NCI-H2029 treated with DMSO at 0.1 percent for 48 hours (cell line): ENCODE data around the gene SEC16B.

ENCODE experiments used
- DNase-seq: peaks from one replicate; lab custom pipeline; 2025; lab: John Stamatoyannopoulos, UW

SEC16B gene

GRCh38 chr1:177976596-177976995, 6.7 kb upstream of the SEC16B start:
- no peak for DNase-seq

- DNase-seq = no peak
Measured at GRCh38 chr1:177975588-177976495, 6.0 kb upstream of the SEC16B start.

DNA sequence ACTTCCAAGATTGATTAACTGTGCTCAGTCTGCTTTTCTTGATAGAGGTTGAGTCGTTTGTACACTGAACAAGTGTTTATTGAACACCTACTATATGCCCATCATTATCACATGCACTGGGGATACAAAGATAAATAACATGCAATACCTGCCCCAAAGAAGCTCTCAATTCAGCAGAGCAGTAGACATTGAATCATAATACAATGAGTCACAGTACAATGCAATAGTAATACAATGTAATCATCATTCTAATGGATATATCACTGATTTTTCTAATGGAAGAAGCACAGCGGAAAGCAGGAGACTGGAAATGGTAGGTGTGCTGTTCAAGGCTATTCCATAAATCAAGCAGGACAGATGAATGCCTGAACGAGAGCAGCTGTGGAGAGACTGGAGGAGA, 3.7 kb upstream of the SEC16B start:
- no peak for DNase-seq

- no peak for DNase-seq
Measured at GRCh38 chr1:177969109-177969508, 749 bp downstream of the SEC16B start.

DNA sequence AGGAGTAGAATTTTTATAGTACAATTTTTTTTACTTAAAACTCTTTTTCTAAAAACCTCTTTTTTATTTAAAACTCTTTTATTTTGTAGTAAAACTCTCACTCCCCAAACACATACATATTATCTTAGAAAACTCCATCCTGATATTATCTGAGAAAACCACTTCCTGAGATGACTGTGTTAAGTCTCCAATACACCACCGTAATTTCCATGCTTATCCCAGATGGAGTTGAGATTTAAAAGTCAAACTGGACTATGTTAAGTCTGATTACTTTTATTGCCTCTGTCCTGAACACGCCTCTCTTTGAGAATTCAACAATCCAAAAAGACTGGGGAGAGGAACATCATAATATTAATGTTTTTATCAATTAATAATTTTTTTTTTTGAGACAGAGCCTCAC, 3.7 kb downstream of the SEC16B start:
- no peak for DNase-seq

DNA sequence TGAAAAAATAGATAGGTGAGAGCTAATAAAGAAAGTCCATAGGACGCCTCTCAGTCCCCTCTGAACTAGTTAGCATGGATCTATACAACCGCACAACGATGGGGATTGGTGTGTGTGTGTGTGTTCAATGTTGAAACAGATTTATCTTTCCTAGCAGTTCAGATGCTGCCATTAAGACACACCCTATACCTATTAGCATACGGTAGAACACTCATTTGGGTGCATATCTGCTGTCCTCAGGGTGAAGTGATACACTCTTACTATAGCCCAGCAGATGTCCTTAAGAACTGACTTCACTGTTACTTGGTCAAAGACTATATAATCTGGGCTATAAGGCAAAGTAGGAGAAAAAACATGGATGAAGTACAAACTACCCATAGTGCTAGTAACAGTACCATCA, 4.6 kb downstream of the SEC16B start:
- no peak for DNase-seq

DNA sequence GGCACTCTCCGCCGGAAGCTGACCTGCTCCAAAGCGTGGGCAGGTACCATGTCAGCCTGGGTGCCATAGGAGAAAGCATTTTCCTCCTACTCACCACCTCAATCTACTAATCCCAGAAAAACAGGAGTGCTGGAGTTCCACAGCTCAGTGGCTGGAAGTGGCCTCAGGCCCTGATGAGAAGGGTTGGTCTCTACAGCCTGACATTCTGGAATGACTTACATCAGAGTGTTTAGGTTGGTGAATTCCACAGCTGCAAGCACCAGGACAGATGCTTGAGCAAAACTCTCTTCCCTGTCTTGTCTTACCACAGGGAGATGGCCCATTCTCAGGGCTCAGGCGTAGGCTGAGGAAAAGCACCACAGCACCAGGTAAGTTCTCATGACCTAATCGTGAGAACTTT, 5.5 kb downstream of the SEC16B start:
- DNase-seq = no peak

- no peak for DNase-seq
Measured at GRCh38 chr1:177960939-177961622, 8.8 kb downstream of the SEC16B start.

GRCh38 chr1:177959811-177960515, 9.9 kb downstream of the SEC16B start:
- no peak for DNase-seq

DNA sequence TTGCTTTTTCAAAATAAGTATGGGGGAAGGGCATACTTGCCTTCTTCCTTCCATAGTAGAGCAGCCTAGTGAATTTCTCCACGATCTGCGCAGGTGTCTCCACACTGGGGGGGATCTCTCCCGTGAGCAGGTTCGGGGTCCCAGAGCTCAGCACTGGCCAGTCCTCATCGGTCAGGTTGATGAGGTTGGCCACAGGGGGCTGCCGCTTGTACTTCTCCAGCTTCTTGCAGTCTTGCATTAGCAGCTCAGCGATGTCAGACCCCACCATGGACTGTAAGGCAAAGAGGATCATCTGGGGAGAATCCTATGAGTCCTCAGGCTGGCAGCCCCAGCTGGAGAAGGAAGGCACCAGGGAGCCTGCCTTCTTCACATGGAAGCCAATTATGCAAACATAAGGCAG, 11.8 kb downstream of the SEC16B start:
- no peak for DNase-seq

DNA sequence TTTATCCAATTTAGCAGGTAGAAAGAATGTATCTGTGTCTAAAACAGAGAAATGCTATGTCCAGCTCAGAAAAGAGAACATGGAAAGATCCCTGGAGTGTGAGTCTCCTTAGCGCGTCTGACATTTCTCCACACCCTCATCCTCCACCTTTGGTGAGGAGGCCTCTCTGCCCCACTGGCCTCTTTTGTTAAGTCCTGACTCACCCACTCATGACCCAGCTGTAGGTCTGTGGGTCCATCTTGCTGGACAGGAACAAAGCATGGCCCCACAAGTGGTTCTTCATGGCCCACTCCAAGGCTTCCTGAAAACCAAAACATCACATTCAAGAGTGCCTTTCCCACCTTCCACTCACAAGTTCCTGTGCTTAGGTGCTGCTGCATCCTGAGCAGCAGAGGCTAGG, 15.8 kb downstream of the SEC16B start:
- no peak for DNase-seq

DNA sequence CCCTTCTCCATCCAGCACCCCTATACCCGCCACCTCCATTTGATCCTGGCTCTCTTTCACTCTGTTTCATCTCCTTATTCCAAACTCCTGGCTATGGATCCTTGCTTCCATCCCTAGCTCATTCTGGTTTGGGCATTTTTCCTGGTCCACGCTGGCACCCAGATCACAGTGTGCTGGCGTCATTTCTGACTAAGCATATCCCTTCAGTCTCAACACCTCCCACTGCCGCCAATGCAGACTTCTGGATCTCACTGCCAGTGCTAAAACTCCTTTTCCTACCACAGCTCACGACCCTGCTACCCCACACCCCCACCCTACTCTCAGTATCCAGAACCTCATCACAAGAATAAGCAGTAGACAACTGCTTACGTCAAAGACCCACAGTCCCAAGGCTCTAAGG, 16.3 kb downstream of the SEC16B start:
- DNase-seq = no peak

DNA sequence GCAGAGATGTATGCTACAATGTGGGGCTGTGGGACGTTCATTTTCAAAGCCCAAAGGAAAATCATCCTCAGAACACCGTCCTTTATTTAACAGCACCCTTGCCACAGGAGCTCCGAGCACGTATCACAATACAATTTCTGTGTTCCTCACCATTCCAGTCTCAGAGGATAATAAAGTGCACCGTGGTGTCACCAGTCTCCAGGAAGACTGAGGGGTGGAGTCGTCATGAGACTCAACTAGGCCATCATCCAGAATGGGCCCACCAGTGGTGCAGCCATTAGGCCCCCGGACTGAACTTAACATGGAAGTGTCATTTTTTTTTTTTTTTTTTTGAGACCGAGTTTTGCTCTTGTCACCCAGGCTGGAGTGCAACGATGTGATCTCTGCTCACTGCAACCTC, 17.2 kb downstream of the SEC16B start:
- DNase-seq = no peak

DNA sequence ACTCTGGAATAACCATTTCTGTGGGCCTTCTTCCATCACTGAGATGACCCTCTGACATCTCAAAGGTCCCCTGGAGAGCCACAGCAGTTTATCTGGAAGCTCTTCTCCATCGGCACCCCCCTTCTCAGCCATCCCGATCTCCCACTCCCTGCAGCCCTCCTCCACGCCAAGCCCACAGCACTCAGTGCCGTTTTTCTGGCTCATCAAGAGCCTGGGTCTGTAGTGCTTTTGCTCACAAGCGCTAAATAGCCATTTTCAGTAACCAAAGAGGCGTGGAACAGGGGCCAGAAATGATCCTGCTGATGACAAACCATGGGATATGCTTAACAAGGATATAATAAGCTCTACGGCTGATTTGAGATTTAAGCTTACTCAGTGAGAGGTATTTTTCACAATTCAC, 17.6 kb downstream of the SEC16B start:
- no peak for DNase-seq

DNA sequence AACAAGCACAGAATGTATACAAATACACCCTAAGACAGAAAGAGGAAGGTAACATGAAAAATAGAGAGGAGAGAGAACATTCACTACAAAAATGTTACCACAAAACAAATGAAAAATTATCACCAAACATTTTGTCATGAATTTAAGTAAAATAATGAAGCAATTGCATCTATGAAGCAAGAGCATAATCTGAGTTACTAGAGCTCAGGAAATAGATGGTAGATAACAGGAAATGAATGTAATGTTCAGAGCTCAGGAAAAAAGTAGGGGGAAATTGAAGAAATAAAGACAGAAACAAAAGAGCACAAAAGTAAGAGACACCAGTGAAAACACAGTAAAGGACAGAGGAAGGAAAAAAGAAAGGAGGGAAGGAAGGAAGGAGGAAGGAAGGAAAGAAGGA, 19.4 kb downstream of the SEC16B start:
- no peak for DNase-seq

- DNase-seq = no peak
Measured at GRCh38 chr1:177948336-177948972, 21.4 kb downstream of the SEC16B start.

DNA sequence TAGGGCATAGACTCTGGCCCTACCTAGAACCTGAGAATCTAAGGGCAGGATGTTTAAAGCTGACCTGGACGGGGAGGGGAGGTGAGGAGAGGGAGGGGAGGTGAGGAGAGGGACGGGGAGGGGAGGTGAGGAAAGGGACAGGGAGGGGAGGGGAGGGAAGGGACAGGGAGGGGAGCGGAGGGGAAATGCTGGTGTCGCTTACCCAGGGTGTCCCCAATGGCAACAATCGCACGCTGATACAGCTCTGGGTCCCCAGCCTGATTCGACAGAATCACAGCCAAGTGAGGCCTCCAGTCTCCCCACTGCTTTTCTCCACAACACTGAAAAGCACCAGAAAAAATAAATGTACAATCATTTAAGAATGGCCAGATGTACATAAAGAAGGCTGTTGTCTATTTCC, 22.2 kb downstream of the SEC16B start:
- DNase-seq = no peak

GRCh38 chr1:177945943-177946650, 23.8 kb downstream of the SEC16B start:
- no peak for DNase-seq

DNA sequence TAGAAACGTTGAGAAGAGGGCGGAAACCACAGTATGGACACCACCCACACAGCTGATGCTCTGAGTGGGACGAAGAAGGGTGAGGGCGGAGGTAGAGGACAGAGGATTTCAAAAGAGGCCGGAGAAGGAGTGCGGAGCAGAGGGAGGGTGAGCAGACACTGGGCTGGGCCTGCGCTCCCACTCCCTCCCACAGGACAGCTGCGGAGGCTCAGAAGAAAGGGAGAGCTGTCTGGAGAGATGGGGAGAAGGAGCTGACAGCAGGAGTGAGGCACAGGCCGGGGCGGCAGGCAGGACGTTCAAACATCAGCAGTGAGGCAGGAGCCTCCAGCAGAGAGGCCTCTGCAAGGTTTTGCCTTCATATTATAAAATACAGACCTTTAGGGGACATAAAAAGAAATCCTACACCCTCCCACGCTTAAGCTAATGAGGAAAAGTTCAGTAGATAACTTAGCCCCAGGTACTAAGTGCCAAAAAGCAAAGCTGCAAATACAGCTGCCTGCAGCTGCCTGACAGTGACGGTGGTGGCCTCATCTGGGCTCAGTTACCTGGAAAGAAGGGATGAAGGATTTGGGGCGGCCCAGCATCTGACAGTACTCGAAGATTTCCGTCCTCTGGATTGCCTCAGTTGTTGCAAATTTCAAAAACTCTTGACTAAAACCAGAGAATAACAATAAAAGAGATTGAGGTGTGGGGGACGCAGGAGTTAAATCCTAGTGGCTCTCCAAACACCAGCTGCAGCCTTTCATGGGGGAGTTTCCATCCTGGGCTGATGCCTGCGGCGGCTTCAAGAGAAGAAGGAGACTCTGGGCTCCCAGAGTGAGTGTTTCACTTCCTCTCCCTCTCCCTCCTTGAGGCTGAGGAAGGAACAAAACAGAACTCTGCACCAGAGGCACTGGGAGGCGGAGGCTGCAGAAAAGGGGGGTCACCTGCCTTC, 25.6 kb downstream of the SEC16B start:
- DNase-seq = no peak

DNA sequence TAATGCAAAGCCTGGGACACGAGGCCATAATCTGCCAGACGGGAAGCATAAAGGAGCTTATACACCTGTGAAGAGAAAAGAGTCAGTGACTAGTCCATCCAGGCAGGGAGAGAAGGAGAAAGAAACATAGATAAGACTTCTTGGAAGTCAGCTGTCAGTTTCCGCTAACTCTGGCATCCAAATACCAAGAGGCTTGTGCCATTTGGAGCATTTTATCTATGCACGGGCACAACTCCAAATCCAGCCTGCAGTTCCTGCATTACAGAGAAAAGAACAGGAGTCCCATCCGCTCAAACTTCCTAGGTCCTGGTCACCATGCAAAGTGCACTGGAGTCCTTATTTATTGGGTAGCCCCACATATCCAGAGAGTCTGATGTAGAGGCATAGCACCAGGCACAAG, 27.9 kb downstream of the SEC16B start:
- DNase-seq = no peak

GRCh38 chr1:177940682-177941081, 29.2 kb downstream of the SEC16B start:
- DNase-seq = no peak
